ENCODE results near the gene OR2AJ1.

DNA sequence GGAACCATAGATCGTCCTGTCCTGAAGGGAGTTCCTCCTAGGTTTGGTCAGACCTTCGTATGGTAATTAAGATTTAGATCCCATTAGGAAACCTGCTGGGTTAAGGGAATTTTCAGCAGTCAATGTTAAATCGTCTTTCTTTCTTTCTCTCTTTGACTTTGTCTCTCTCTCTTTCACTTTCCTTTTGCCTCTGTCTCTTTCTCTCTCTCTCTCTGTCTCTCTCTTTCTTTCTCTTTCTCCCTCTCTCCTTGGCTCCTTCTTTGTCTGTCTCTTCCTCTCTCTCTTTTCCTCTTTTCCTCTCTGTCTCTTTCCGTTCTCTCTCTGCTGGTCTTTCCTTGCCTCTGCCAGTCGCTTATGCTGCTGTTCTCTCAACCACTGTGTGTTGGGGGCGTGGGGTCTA lies 20.6 kb upstream of the OR2AJ1 start:
- TF ChIP-seq GATA3 (IDR thresholded peaks at IDR 0.05; ENCODE audit: low read depth, low read length) (no peak), GATA2 (IDR thresholded peaks at IDR 0.05; ENCODE audit: low read depth, low read length) (no peak)
